Rectal smooth muscle tissue (tissue), 1 donor: ENCODE measurements around the gene MEA1.

ENCODE experiments used
- H3K27ac ChIP-seq: one replicate; pipeline ENCODE4 v1.7.0; 2013; ENCODE audit warnings: low read depth, low read length, inconsistent platforms
- H3K27me3 ChIP-seq: one replicate; pipeline ENCODE4 v1.7.0; 2013; ENCODE audit warnings: low read length; ENCODE audit not compliant: control insufficient read depth, insufficient read depth
- H3K36me3 ChIP-seq: one replicate; pipeline ENCODE4 v1.7.0; 2013; ENCODE audit warnings: low read length; ENCODE audit not compliant: control insufficient read depth, insufficient read depth
- H3K4me1 ChIP-seq: one replicate; pipeline ENCODE4 v1.7.0; 2013; ENCODE audit warnings: low read length; ENCODE audit not compliant: control insufficient read depth, insufficient read depth
- H3K4me3 ChIP-seq: one replicate; pipeline ENCODE4 v1.7.0; 2013; ENCODE audit warnings: low read length
- H3K9ac ChIP-seq: one replicate; pipeline ENCODE4 v1.7.0; 2013; ENCODE audit warnings: low read length

The MEA1 gene

GRCh38 chr6:43013843-43014433 lies at the start of gene MEA1, which contains the start of gene KLHDC3:
MEA1 (minus strand) TSS chr6:43013946; CDS start chr6:43013813, 133 bp downstream.
KLHDC3 (plus strand) TSS chr6:43014249; CDS start chr6:43017193, 2,944 bp downstream.
- Histone ChIP-seq H3K36me3 (peaks cover 21% of the 10 kb centered on the region), H3K4me3 (peak within 1 kb of the TSS; percentile 89), H3K27ac (peak within 1 kb of the TSS; percentile 73), H3K4me1 (peaks cover 17% of the 10 kb centered on the region), H3K27me3 (no peaks in the 10 kb centered on the region), H3K9ac (peak within 1 kb of the TSS; percentile 45)

DNA sequence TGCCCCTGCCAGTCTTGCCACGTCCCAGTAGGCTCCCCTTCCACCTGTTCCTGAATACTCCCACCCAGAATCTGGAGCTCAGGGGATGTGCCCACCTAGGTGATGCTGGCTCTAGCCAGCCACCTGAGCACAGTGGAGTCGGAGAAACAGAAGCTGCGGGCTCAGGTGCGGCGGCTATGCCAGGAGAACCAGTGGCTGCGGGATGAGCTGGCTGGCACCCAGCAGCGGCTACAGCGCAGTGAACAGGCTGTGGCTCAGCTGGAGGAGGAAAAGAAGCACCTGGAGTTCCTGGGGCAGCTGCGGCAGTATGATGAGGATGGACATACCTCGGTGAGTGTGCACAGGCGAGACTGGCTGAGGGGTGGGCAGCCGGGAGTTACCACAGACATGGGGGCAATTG lies 49.1 kb upstream of the MEA1 start:
- Histone ChIP-seq H3K36me3 (peaks cover 23% of the 10 kb centered on the region), H3K4me1 (peaks cover 10% of the 10 kb centered on the region), H3K4me3 (no peak overlapping the region), H3K27me3 (no peaks in the 10 kb centered on the region), H3K9ac (no peak overlapping the region), H3K27ac (no peak overlapping the region)

DNA sequence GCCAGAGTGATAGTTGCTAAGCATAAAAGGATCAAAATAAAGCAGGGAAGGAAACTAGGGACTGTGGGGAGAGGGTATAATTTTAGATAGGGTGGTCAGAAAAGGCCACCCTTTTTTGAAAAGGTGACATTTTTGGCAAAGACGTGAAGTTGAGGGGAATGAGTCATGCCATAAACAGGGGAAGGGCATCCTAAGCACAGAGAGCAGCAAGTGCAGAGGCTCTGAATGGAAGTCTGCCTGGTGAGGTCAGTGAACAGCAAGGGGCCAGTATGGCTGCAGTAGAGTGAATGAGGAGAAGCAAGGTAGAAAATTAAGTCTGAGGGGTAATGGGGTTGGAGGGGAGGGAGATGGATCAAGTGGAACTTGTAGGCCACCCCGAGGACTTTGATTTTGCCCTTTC lies 48.1 kb upstream of the MEA1 start:
- Histone ChIP-seq H3K4me3 (no peak overlapping the region), H3K4me1 (peaks cover 10% of the 10 kb centered on the region), H3K27ac (no peak overlapping the region), H3K36me3 (peaks cover 23% of the 10 kb centered on the region), H3K9ac (no peak overlapping the region), H3K27me3 (no peaks in the 10 kb centered on the region)

DNA sequence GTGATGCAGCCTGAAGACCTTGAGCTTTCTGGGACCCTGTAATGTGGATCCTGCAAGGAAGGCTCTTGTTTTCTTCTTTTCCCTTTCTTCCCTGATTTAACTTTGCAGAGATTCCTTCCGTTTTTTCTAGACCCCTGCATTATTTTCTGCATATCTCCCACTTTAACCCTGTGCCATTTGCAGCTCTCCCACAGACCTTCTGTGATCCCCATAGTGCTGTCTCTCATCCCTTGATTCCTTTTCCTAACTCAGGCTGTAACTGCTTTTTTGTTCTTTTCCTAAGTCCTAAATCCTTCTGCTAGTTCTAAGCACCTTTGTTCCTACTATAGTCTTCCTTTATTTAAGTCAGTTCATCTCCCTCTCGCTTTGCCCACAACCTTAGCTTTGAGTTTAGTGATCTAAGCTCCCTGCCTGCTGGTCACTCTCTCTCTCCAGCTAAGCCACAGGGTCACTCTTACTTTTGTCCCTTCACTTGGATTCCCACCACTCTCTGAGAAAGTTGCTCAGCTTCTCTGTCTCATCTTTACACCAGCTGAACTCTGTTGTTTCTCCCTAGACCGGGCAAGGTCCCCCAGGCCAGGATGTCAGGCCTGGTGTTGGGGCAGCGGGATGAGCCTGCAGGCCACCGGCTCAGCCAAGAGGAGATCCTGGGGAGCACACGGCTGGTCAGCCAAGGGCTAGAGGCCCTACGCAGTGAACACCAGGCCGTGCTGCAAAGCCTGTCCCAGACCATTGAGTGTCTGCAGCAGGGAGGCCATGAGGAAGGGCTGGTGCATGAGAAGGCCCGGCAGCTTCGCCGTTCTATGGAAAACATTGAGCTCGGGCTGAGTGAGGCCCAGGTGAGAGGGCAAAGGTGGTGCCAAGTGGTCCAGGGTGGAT lies 47.2 kb upstream of the MEA1 start:
- H3K4me3 ChIP-seq, result peak overlapping the region; percentile 82
- no peak overlapping the region for H3K9ac ChIP-seq
- peaks cover 24% of the 10 kb centered on the region for H3K36me3 ChIP-seq
- no peaks in the 10 kb centered on the region for H3K27me3 ChIP-seq
- H3K27ac ChIP-seq, result no peak overlapping the region
- H3K4me1 ChIP-seq, result peaks cover 10% of the 10 kb centered on the region

GRCh38 chr6:43060034-43060754 lies 46.4 kb upstream of the MEA1 start:
- H3K4me1 ChIP-seq, result peaks cover 10% of the 10 kb centered on the region
- H3K4me3 ChIP-seq, result peak overlapping the region; percentile 82
- H3K9ac ChIP-seq, result peak overlapping the region; percentile 63
- peak overlapping the region; percentile 91 for H3K27ac ChIP-seq
- no peaks in the 10 kb centered on the region for H3K27me3 ChIP-seq
- H3K36me3 ChIP-seq, result peaks cover 22% of the 10 kb centered on the region

- H3K9ac ChIP-seq, result peak within 1 kb of the TSS; percentile 63
- no peaks in the 10 kb centered on the region for H3K27me3 ChIP-seq
- H3K27ac ChIP-seq, result peak within 1 kb of the TSS; percentile 91
- H3K4me3 ChIP-seq, result peak within 1 kb of the TSS; percentile 92
- peaks cover 20% of the 10 kb centered on the region for H3K36me3 ChIP-seq
- peaks cover 10% of the 10 kb centered on the region for H3K4me1 ChIP-seq
Observed at GRCh38 chr6:43059168-43060033, 45.7 kb upstream of the MEA1 start, which contains the start of the genes KLC4 and MRPL2. KLC4 (plus strand) TSS chr6:43059631; CDS start chr6:43061336, 1,705 bp downstream. MRPL2 (minus strand) TSS chr6:43059434; CDS start chr6:43059381, 53 bp downstream.

GRCh38 chr6:43058531-43058930 lies 44.8 kb upstream of the MEA1 start:
- H3K36me3 ChIP-seq, result peaks cover 14% of the 10 kb centered on the region

GRCh38 chr6:43055966-43056365 lies 42.2 kb upstream of the MEA1 start:
- Histone ChIP-seq H3K4me3 (no peak overlapping the region), H3K27me3 (no peaks in the 10 kb centered on the region), H3K9ac (no peak overlapping the region), H3K36me3 (peaks cover 10% of the 10 kb centered on the region), H3K27ac (no peak overlapping the region), H3K4me1 (peaks cover 16% of the 10 kb centered on the region)

More at GRCh38 chr6:43058531-43058930, 44.8 kb upstream of the MEA1 start:
- no peak overlapping the region for H3K27ac ChIP-seq
- peak overlapping the region; percentile 92 for H3K4me3 ChIP-seq
- peak overlapping the region; percentile 50 for H3K9ac ChIP-seq
- peaks cover 13% of the 10 kb centered on the region for H3K4me1 ChIP-seq
- no peaks in the 10 kb centered on the region for H3K27me3 ChIP-seq

GRCh38 chr6:43054206-43054943 lies 40.6 kb upstream of the MEA1 start:
- peak overlapping the region; percentile 90 for H3K4me3 ChIP-seq
- peaks cover 12% of the 10 kb centered on the region for H3K4me1 ChIP-seq
- H3K36me3 ChIP-seq, result peaks cover 16% of the 10 kb centered on the region
- peak overlapping the region; percentile 43 for H3K9ac ChIP-seq
- H3K27me3 ChIP-seq, result no peaks in the 10 kb centered on the region
- H3K27ac ChIP-seq, result peak overlapping the region; percentile 83

DNA sequence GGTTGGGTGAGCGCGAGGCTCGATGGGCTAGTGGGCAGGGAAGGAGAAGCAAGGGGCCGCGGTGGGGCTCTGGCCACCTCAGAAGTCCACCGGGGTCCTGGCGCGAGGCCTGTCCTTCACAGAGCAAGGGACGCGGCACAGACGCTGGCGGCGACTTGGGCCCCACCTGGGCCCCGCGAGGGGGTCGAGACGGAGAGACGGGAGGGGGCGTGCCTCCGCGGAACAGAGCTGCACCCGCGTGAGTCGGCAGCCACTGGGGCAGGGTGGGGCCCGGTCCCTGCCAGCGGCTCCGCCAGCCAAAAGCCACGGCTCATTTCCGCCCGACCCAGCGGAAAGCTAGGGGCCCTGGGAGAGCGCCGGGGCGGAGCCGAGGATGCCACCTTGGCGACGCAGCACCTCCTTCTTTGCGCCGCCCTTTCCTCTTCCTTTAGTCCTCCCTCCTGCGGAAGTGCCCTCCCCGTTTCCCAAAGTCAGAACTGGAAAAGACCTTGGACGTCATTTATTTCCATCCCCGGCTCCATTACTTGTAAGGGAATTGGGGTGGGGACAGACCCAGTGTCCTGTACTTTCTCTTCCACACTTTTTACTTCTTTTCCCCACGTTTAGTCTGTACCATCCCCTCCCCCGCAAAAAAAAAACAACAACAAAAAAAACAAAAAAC lies 39.9 kb upstream of the MEA1 start, which contains the start of gene CUL7:
Gene CUL7, minus strand, starts transcription at position 307 of the 661 bp plus-strand sequence. CDS start 1,063 bp downstream, outside the sequence.
- peaks cover 17% of the 10 kb centered on the region for H3K36me3 ChIP-seq
- peaks cover 10% of the 10 kb centered on the region for H3K4me1 ChIP-seq
- H3K27ac ChIP-seq, result peak within 1 kb of the TSS; percentile 83
- H3K9ac ChIP-seq, result peak within 1 kb of the TSS; percentile 96
- peak within 1 kb of the TSS; percentile 90 for H3K4me3 ChIP-seq
- no peaks in the 10 kb centered on the region for H3K27me3 ChIP-seq
